Measurements from ENCODE around the gene PRKCH. TPM values are rescaled to one million over a fixed set of nuclear protein-coding genes. Genes with fewer than 3 reads are reported as not detected.
A peak's percentile ranks its signal among the peaks of the same experiment; 100 is the strongest.

PRKCH gene
- total RNA-seq, 1 donor: 3.3 TPM

DNA sequence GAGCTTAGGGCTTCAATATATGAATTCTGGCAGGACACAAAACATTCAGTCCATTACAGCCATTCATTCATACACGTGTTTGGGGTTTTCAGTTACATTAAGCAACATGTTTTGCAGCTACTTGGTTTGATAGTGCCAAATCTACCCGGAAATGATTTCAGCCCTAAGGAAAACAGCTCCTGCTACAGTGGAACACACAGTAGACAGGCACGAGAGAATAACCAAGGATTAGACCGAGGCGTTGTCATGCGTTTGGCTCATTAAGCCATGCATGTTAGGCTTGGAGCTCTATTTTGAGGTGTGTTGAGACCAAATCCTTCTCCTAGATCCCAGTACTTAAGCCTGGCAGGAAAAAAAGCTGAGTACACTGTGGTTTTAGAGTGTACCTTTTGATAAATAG lies 177.4 kb downstream of the PRKCH start:
- peak overlapping the region; percentile 60 for H3K27ac ChIP-seq (ENCODE audit: low read depth, low read length)
- H3K4me2 ChIP-seq (ENCODE audit: insufficient read depth, low read length): peak overlapping the region; percentile 6
- H3K79me2 ChIP-seq (ENCODE audit: insufficient read depth, low read length): no peaks in the 10 kb centered on the region
- H4K20me1 ChIP-seq (ENCODE audit: insufficient read depth, low read length): no peaks in the 10 kb centered on the region
- H3K4me1 ChIP-seq (ENCODE audit: insufficient read depth, low read length): peaks cover 25% of the 10 kb centered on the region
- TF ChIP-seq CTCF (IDR thresholded peaks at IDR 0.05; ENCODE audit: extremely low read depth, low read depth, low read length): no peak
- H3K27me3 ChIP-seq (ENCODE audit: insufficient read depth, low read length): no peaks in the 10 kb centered on the region
- peak overlapping the region; percentile 61 for H2AFZ ChIP-seq (ENCODE audit: low read length)
- H3K36me3 ChIP-seq (ENCODE audit: insufficient read depth, low read length): no peaks in the 10 kb centered on the region
- no peak overlapping the region for H3K4me3 ChIP-seq (ENCODE audit: insufficient read depth, low read length)
- no peaks in the 10 kb centered on the region for H3K9me3 ChIP-seq (ENCODE audit: low read depth, low read length)
- DNase-seq (ENCODE audit: insufficient read length, low spot score, missing footprints): peak; percentile 64

- no peaks in the 10 kb centered on the region for H3K36me3 ChIP-seq (ENCODE audit: insufficient read depth, low read length)
- no peak for DNase-seq (ENCODE audit: insufficient read length, low spot score, missing footprints)
- no peak overlapping the region for H3K4me3 ChIP-seq (ENCODE audit: insufficient read depth, low read length)
- no peaks in the 10 kb centered on the region for H3K27me3 ChIP-seq (ENCODE audit: insufficient read depth, low read length)
- no peak for TF ChIP-seq CTCF (IDR thresholded peaks at IDR 0.05; ENCODE audit: extremely low read depth, low read depth, low read length)
- H3K27ac ChIP-seq (ENCODE audit: low read depth, low read length): no peak overlapping the region
- peaks cover 21% of the 10 kb centered on the region for H3K4me1 ChIP-seq (ENCODE audit: insufficient read depth, low read length)
- H3K79me2 ChIP-seq (ENCODE audit: insufficient read depth, low read length): no peaks in the 10 kb centered on the region
- H3K4me2 ChIP-seq (ENCODE audit: insufficient read depth, low read length): no peak overlapping the region
- no peaks in the 10 kb centered on the region for H3K9me3 ChIP-seq (ENCODE audit: low read depth, low read length)
- no peaks in the 10 kb centered on the region for H4K20me1 ChIP-seq (ENCODE audit: insufficient read depth, low read length)
- H2AFZ ChIP-seq (ENCODE audit: low read length): no peak overlapping the region
Observed at GRCh38 chr14:61499991-61500390, 178.6 kb downstream of the PRKCH start.

- DNase-seq (ENCODE audit: insufficient read length, low spot score, missing footprints): no peak
- Histone ChIP-seq H2AFZ (ENCODE audit: low read length) (no peak overlapping the region), H3K4me3 (ENCODE audit: insufficient read depth, low read length) (no peak overlapping the region), H3K27ac (ENCODE audit: low read depth, low read length) (no peak overlapping the region), H3K36me3 (ENCODE audit: insufficient read depth, low read length) (no peaks in the 10 kb centered on the region), H3K4me1 (ENCODE audit: insufficient read depth, low read length) (peaks cover 30% of the 10 kb centered on the region), H3K79me2 (ENCODE audit: insufficient read depth, low read length) (no peaks in the 10 kb centered on the region), H4K20me1 (ENCODE audit: insufficient read depth, low read length) (no peaks in the 10 kb centered on the region), H3K9me3 (ENCODE audit: low read depth, low read length) (no peaks in the 10 kb centered on the region), H3K27me3 (ENCODE audit: insufficient read depth, low read length) (no peaks in the 10 kb centered on the region), H3K4me2 (ENCODE audit: insufficient read depth, low read length) (no peak overlapping the region)
- TF ChIP-seq CTCF (IDR thresholded peaks at IDR 0.05; ENCODE audit: extremely low read depth, low read depth, low read length): no peak
Observed at GRCh38 chr14:61501714-61502458, 180.5 kb downstream of the PRKCH start.

GRCh38 chr14:61502459-61503093 lies 181.2 kb downstream of the PRKCH start:
- no peaks in the 10 kb centered on the region for H3K79me2 ChIP-seq (ENCODE audit: insufficient read depth, low read length)
- no peak overlapping the region for H3K4me3 ChIP-seq (ENCODE audit: insufficient read depth, low read length)
- H3K27ac ChIP-seq (ENCODE audit: low read depth, low read length): no peak overlapping the region
- no peak for TF ChIP-seq CTCF (IDR thresholded peaks at IDR 0.05; ENCODE audit: extremely low read depth, low read depth, low read length)
- H3K36me3 ChIP-seq (ENCODE audit: insufficient read depth, low read length): no peaks in the 10 kb centered on the region
- no peaks in the 10 kb centered on the region for H3K9me3 ChIP-seq (ENCODE audit: low read depth, low read length)
- no peak overlapping the region for H2AFZ ChIP-seq (ENCODE audit: low read length)
- H4K20me1 ChIP-seq (ENCODE audit: insufficient read depth, low read length): no peaks in the 10 kb centered on the region
- no peak overlapping the region for H3K4me2 ChIP-seq (ENCODE audit: insufficient read depth, low read length)
- H3K4me1 ChIP-seq (ENCODE audit: insufficient read depth, low read length): peaks cover 30% of the 10 kb centered on the region
- H3K27me3 ChIP-seq (ENCODE audit: insufficient read depth, low read length): no peaks in the 10 kb centered on the region
- DNase-seq (ENCODE audit: insufficient read length, low spot score, missing footprints): no peak
